Sigmoid colon (tissue), 3 donors: ENCODE measurements around the gene ZSWIM8.

Source experiments
- CTCF ChIP-seq, 4 experiments: fragments of 450-650 bp in 3 of 4; fragments of 200-600 bp in 1 of 4; IDR thresholded peaks; one replicate each; pipeline ENCODE4 v1.5.1; 2016 to 2019; ENCODE audit warnings: antibody characterized with exemption in 4 of 4, mild to moderate bottlenecking in 3 of 4, moderate library complexity in 2 of 4
- POLR2A ChIP-seq, 2 donors: fragments of 450-650 bp; IDR thresholded peaks; one replicate each; pipeline ENCODE4 v1.6.1; 2016; ENCODE audit warnings: antibody characterized with exemption in 2 of 2, mild to moderate bottlenecking in 2 of 2, moderate library complexity in 2 of 2

- no peak for TF ChIP-seq CTCF (IDR thresholded peaks at IDR 0.05)
- TF ChIP-seq POLR2A (IDR thresholded peaks at IDR 0.05): peak; percentile 65 to 71
These were observed 12.9 kb upstream of the ZSWIM8 start for GRCh38 chr10:73772281-73773151.
